Measurements from ENCODE around the gene ARHGEF3. TPM values are rescaled to one million over a fixed set of nuclear protein-coding genes. Genes with fewer than 3 reads are reported as not detected.

The ARHGEF3 gene
- total RNA-seq, 3 donors from 2014 or later (not counting 1 experiment from before 2014, with no cell fraction given) = 112 to 211 (median 135) TPM

DNA sequence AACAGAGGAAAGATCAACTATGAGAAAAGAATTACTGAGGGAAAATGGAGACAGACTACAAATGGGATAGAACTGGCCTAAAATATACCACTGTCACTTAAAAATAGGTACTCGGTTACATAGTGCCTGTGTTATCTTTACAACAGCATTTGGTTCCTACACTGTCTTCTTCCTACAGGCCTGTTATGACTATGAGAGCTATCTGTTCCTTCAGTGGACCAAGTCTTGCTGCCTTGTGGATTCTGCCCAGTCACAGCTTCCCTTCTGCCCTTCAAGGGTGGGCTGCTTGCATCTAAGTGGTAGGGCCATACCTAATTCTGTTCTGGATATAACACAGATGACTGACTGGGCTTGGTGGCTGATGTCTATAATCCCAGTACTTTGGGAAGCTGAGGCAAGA lies 13.8 kb upstream of the ARHGEF3 start:
- Histone ChIP-seq H3K36me3 (ENCODE audit: control insufficient read depth, insufficient read depth, low read length) (no peaks in the 10 kb centered on the region), H3K4me3 (ENCODE audit: low read length) (no peak overlapping the region), H3K27me3 (ENCODE audit: control insufficient read depth, insufficient read depth, low read length) (no peaks in the 10 kb centered on the region), H3K27ac (ENCODE audit: low read length) (no peak overlapping the region), H3K9me3 (ENCODE audit: control insufficient read depth, insufficient read depth, low read length) (no peaks in the 10 kb centered on the region), H3K4me1 (ENCODE audit: control insufficient read depth, insufficient read depth, low read length) (peaks cover 6% of the 10 kb centered on the region)
- WGBS (ENCODE audit: insufficient coverage) = 81% methylated on average over 1 of the region's 1 CpG
- H3K36me3 Mint-ChIP-seq = no peaks in the 10 kb centered on the region
- DNase-seq = no peak
- H3K4me1 Mint-ChIP-seq = peaks cover 41 to 55% of the 10 kb centered on the region in 2 donors
- TF ChIP-seq, protein P1, sequence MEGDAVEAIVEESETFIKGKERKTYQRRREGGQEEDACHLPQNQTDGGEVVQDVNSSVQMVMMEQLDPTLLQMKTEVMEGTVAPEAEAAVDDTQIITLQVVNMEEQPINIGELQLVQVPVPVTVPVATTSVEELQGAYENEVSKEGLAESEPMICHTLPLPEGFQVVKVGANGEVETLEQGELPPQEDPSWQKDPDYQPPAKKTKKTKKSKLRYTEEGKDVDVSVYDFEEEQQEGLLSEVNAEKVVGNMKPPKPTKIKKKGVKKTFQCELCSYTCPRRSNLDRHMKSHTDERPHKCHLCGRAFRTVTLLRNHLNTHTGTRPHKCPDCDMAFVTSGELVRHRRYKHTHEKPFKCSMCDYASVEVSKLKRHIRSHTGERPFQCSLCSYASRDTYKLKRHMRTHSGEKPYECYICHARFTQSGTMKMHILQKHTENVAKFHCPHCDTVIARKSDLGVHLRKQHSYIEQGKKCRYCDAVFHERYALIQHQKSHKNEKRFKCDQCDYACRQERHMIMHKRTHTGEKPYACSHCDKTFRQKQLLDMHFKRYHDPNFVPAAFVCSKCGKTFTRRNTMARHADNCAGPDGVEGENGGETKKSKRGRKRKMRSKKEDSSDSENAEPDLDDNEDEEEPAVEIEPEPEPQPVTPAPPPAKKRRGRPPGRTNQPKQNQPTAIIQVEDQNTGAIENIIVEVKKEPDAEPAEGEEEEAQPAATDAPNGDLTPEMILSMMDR (IDR thresholded peaks at IDR 0.05) = no peak
- H3K27me3 Mint-ChIP-seq (ENCODE audit: low read depth in 2 of 2) = no peaks in the 10 kb centered on the region
- intact Hi-C loops (cut with micrococcal nuclease) = no loop called here
- no peaks in the 10 kb centered on the region for H3K9me3 Mint-ChIP-seq
- no peak overlapping the region for H3K27ac Mint-ChIP-seq
- no peak overlapping the region for H3K4me3 Mint-ChIP-seq
- no peak for ATAC-seq

DNA sequence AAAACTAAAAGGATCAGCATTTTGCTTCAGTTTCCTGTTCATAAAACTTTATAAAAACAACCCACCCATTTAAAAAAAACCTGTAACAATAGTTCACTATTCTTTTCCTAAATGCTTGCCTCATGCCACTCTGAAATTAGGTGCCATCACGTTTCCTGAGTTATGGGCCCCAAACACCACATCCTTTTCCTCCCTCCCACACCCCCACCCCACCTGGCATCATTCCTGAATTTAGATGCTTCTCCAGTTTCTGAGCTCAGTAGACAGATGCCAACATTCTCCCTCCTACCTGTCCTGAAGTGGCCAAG lies 11.9 kb upstream of the ARHGEF3 start:
- Mint-ChIP-seq H3K4me3 (no peak overlapping the region), H3K27me3 (ENCODE audit: low read depth in 2 of 2) (no peaks in the 10 kb centered on the region), H3K9me3 (no peaks in the 10 kb centered on the region), H3K27ac (peak overlapping the region; percentile 16 to 48), H3K36me3 (no peaks in the 10 kb centered on the region), H3K4me1 (peaks cover 41 to 55% of the 10 kb centered on the region in 2 donors)
- Histone ChIP-seq H3K27me3 (ENCODE audit: control insufficient read depth, insufficient read depth, low read length) (no peaks in the 10 kb centered on the region), H3K4me1 (ENCODE audit: control insufficient read depth, insufficient read depth, low read length) (peaks cover 6% of the 10 kb centered on the region), H3K4me3 (ENCODE audit: low read length) (no peak overlapping the region), H3K27ac (ENCODE audit: low read length) (no peak overlapping the region), H3K9me3 (ENCODE audit: control insufficient read depth, insufficient read depth, low read length) (no peaks in the 10 kb centered on the region), H3K36me3 (ENCODE audit: control insufficient read depth, insufficient read depth, low read length) (no peaks in the 10 kb centered on the region)
- ATAC-seq (no peak), DNase-seq (no peak)
- TF ChIP-seq, protein P1 (IDR thresholded peaks at IDR 0.05) = no peak
- intact Hi-C loops (cut with micrococcal nuclease) = no loop called here
- WGBS (ENCODE audit: insufficient coverage) = 0% methylated on average over 1 of the region's 1 CpG

DNA sequence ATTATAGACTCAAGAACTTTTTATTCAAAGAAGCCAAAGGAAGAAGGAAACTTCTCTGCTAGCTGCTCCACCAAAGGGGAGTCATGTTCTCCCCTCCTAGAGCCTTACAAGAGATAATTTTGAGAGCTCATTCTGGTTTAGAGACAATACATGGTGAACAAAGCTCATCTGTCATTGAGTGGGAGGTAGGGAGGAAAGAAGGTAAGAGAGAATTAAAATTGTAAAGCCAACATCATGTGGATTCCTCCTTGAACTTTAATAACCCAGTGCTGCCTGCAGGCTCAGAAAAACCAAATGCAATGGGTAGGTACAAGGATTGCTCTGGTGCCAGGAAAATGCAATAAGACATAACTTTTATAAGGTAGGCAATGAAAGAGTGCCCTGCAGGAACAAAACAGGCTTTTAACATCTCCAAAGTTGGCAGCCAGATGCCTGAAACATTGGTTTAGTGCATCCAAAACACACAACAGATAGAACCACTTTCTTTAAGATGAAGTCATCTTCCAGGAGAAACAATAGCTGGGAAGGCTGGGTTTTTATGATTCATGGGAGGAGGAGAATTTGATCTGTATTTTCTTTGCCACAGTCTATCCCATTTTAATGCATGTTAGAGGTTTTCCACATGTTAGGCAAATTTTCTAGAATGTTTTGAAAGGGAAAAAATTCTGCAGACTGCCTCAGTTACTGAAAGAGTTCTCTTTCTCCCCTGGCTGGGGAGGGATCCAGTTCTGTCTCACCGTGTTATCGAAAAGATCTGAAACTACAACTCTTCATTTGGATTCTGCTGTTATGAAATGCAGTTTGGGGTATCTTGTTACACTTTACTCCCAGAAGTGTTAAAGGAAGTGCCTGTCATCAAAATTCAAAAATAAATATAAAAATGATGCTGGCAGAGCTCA lies 11.3 kb upstream of the ARHGEF3 start:
- intact Hi-C loops (cut with micrococcal nuclease) = no loop called here
- H3K4me1 Mint-ChIP-seq = peaks cover 41 to 52% of the 10 kb centered on the region in 2 donors
- Histone ChIP-seq H3K4me3 (ENCODE audit: low read length) (no peak overlapping the region), H3K4me1 (ENCODE audit: control insufficient read depth, insufficient read depth, low read length) (peaks cover 6% of the 10 kb centered on the region), H3K36me3 (ENCODE audit: control insufficient read depth, insufficient read depth, low read length) (no peaks in the 10 kb centered on the region), H3K27me3 (ENCODE audit: control insufficient read depth, insufficient read depth, low read length) (no peaks in the 10 kb centered on the region), H3K9me3 (ENCODE audit: control insufficient read depth, insufficient read depth, low read length) (no peaks in the 10 kb centered on the region), H3K27ac (ENCODE audit: low read length) (no peak overlapping the region)
- 31% methylated on average over 2 of the region's 2 CpGs for WGBS (ENCODE audit: insufficient coverage)
- H3K9me3 Mint-ChIP-seq = no peaks in the 10 kb centered on the region
- H3K27ac Mint-ChIP-seq = peak overlapping the region; percentile 48 to 69
- no peak overlapping the region for H3K4me3 Mint-ChIP-seq
- no peaks in the 10 kb centered on the region for H3K36me3 Mint-ChIP-seq
- TF ChIP-seq, protein P1 (IDR thresholded peaks at IDR 0.05) = no peak
- no peaks in the 10 kb centered on the region for H3K27me3 Mint-ChIP-seq (ENCODE audit: low read depth in 2 of 2)
- ATAC-seq (no peak), DNase-seq (no peak)

Data from natural killer cell (primary cell).